T-cell (primary cell): ENCODE data around the gene DIP2C. TPM values are rescaled to one million over a fixed set of nuclear protein-coding genes. Genes with fewer than 3 reads are reported as not detected.
"Not testable (repeated sequence)": the region's sequence is repeated elsewhere in the genome, so short reads cannot be mapped to it uniquely, and the experiment has no call there.

Experiments used
- ATAC-seq, 4 experiments: fragments of 200-7000 bp in 3 of 4; fragments of 150-1000 bp in 1 of 4; cut with Tn5 transposase; replicated peaks in 1 of 4; 1 replicate in 3 of 4; 2 replicates in 1 of 4; pipeline ENCODE4 v1.10.0; 2021; ENCODE audit warnings: moderate library complexity in 3 of 4, mild to moderate bottlenecking in 2 of 4, moderate number of reproducible peaks in 1 of 4
- CTCF ChIA-PET, 2 donors: fragments of 300-600 bp; sonication (Branson Sonifier 250); formaldehyde crosslinking; loops; one replicate each; lab custom pipeline; 2022; ENCODE audit warnings: antibody characterized with exemption in 2 of 2; lab: Charles Lee
- POLR2A ChIA-PET, 2 donors: fragments of 300-600 bp; sonication (Branson Sonifier 250); formaldehyde crosslinking; loops; one replicate each; lab custom pipeline; 2022; ENCODE audit warnings: antibody characterized with exemption in 2 of 2; lab: Charles Lee
- DNase-seq, 35 experiments: peaks; one replicate each; pipeline versions ENCODE4 v3.0.0 to v3.0.0-alpha.2; 2013 to 2023
- H3K27ac ChIP-seq: one replicate; pipeline ENCODE4 v1.5.1; 2013; ENCODE audit warnings: low read length
- H3K27me3 ChIP-seq, 2 experiments: replicated peaks in 1 of 2; 1 replicate in 1 of 2; 2 replicates in 1 of 2; pipeline versions ENCODE4 v1.6.1 to v1.7.0; 2013; ENCODE audit warnings: low read length in 1 of 2, mixed read lengths in 1 of 2; ENCODE audit not compliant: control insufficient read depth in 2 of 2, insufficient read depth in 2 of 2; ENCODE audit errors: extremely low read depth in 1 of 2
- H3K36me3 ChIP-seq, 2 donors: 1 replicate in 1 of 2; 2 replicates in 1 of 2; pipeline versions ENCODE4 v1.6.1 to v1.7.0; 2013; ENCODE audit warnings: low read length in 1 of 2; ENCODE audit not compliant: control insufficient read depth in 2 of 2, insufficient read depth in 1 of 2; ENCODE audit errors: extremely low read depth in 1 of 2
- H3K4me1 ChIP-seq, 2 experiments: 1 replicate in 1 of 2; 2 replicates in 1 of 2; pipeline versions ENCODE4 v1.6.1 to v1.7.0; 2013; ENCODE audit warnings: low read length in 2 of 2, mixed read lengths in 1 of 2; ENCODE audit not compliant: insufficient read depth in 2 of 2, control insufficient read depth in 1 of 2; ENCODE audit errors: extremely low read depth in 1 of 2
- H3K4me3 ChIP-seq, 2 donors: 1 replicate in 1 of 2; 2 replicates in 1 of 2; pipeline versions ENCODE4 v1.5.1 to v1.7.0; 2013; ENCODE audit warnings: mild to moderate bottlenecking in 2 of 2, low read length in 1 of 2, moderate library complexity in 1 of 2; ENCODE audit not compliant: control insufficient read depth in 1 of 2; ENCODE audit errors: extremely low read depth in 1 of 2
- H3K9me3 ChIP-seq: 2 replicates; pipeline ENCODE4 v1.7.0; 2013
- H3K27ac Mint-ChIP-seq, 2 donors: one replicate each; pipeline ENCODE4 v1.8.0; 2020 to 2021; ENCODE audit warnings: mild to moderate bottlenecking in 2 of 2, mixed read lengths in 2 of 2
- H3K27me3 Mint-ChIP-seq, 2 donors: one replicate each; pipeline ENCODE4 v1.8.0; 2021 to 2022; ENCODE audit warnings: mixed read lengths in 2 of 2
- H3K36me3 Mint-ChIP-seq: one replicate; pipeline ENCODE4 v1.8.0; 2021; ENCODE audit warnings: mixed read lengths
- H3K4me1 Mint-ChIP-seq, 3 donors: one replicate each; pipeline ENCODE4 v1.8.0; 2020 to 2022; ENCODE audit warnings: mixed read lengths in 3 of 3, mild to moderate bottlenecking in 1 of 3
- H3K4me3 Mint-ChIP-seq, 3 donors: one replicate each; pipeline ENCODE4 v1.8.0; 2020 to 2022; ENCODE audit warnings: mild to moderate bottlenecking in 3 of 3, mixed read lengths in 3 of 3, moderate library complexity in 3 of 3
- H3K9me3 Mint-ChIP-seq, 3 donors: one replicate each; pipeline ENCODE4 v1.8.0; 2020 to 2022; ENCODE audit warnings: mixed read lengths in 3 of 3
- WGBS: methylation state at CpG from one replicate; pipeline ENCODE4 v1.1.5; 2013; ENCODE audit warnings: missing lambda C conversion rate; ENCODE audit not compliant: insufficient coverage; 5-methylcytosine and 5-hydroxymethylcytosine counted together
- total RNA-seq, 35 experiments: library from RNA in 6 of 35; stranded (reverse) in 6 of 35; fragments of 120-200 nt in 1 of 35; gene quantifications; one replicate each; pipeline versions ENCODE4 v1.2.1 to v1.2.4 and lab custom pipeline; 2013 to 2026

DIP2C gene
- total RNA-seq, 5 donors from 2014 or later (not counting 1 experiment from before 2014, with no cell fraction given), result 2.7 to 7.4 (median 4.5) TPM

GRCh38 chr10:427761-428519 is 261.5 kb downstream of the DIP2C start:
- ATAC-seq (no peak), DNase-seq (no peak)
- H3K27ac ChIP-seq, result no peak overlapping the region
- WGBS, result no CpG with 5 or more reads among the region's 9 CpGs
- H3K9me3 Mint-ChIP-seq, result peaks cover 0 to 6% (median 0%) of the 10 kb centered on the region in 3 donors
- H3K27me3 Mint-ChIP-seq, result peaks cover 0 to 3% of the 10 kb centered on the region in 2 donors
- H3K4me1 ChIP-seq, result peaks cover 0 to 2% of the 10 kb centered on the region in 2 experiments
- no peak overlapping the region for H3K27ac Mint-ChIP-seq
- H3K4me3 ChIP-seq, result no peak overlapping the region
- no peaks in the 10 kb centered on the region for H3K27me3 ChIP-seq
- no peaks in the 10 kb centered on the region for H3K36me3 ChIP-seq
- H3K4me3 Mint-ChIP-seq, result no peak overlapping the region
- H3K9me3 ChIP-seq, result no peaks in the 10 kb centered on the region
- POLR2A ChIA-PET, result no interaction called here
- H3K36me3 Mint-ChIP-seq, result no peaks in the 10 kb centered on the region
- peaks cover 8 to 25% (median 24%) of the 10 kb centered on the region in 3 donors for H3K4me1 Mint-ChIP-seq
- CTCF ChIA-PET, result interaction anchor here in 1 of 2 donors (0.6 kb wide), 1 partner anchor 32 kb away, joined by 6 read pairs; no protein-coding TSS in a partner anchor

- DNase-seq, POLR2A ChIA-PET, ATAC-seq, H3K36me3 ChIP-seq, H3K27me3 ChIP-seq, H3K27ac Mint-ChIP-seq, H3K4me3 Mint-ChIP-seq, H3K4me1 ChIP-seq, H3K4me3 ChIP-seq, H3K27ac ChIP-seq, H3K9me3 Mint-ChIP-seq, H3K9me3 ChIP-seq, H3K36me3 Mint-ChIP-seq, H3K27me3 Mint-ChIP-seq, CTCF ChIA-PET: not testable (repeated sequence)
- 95% methylated on average over 10 of the region's 12 CpGs for WGBS
- H3K4me1 Mint-ChIP-seq, result peaks cover 8 to 17% (median 12%) of the 10 kb centered on the region in 3 donors
Observed at GRCh38 chr10:425365-425764, 264.1 kb downstream of the DIP2C start.

GRCh38 chr10:424724-425123 is 264.7 kb downstream of the DIP2C start:
- ATAC-seq, H3K27ac ChIP-seq, POLR2A ChIA-PET, H3K9me3 Mint-ChIP-seq, CTCF ChIA-PET, H3K27me3 Mint-ChIP-seq, DNase-seq, H3K27ac Mint-ChIP-seq, H3K4me3 ChIP-seq, H3K9me3 ChIP-seq, H3K36me3 Mint-ChIP-seq, H3K27me3 ChIP-seq, H3K4me1 ChIP-seq, H3K36me3 ChIP-seq, H3K4me3 Mint-ChIP-seq: not testable (repeated sequence)
- WGBS, result no CpG with 5 or more reads among the region's 11 CpGs
- peaks cover 8 to 17% (median 12%) of the 10 kb centered on the region in 3 donors for H3K4me1 Mint-ChIP-seq

GRCh38 chr10:423178-423577 is 266.3 kb downstream of the DIP2C start:
- no peak for DNase-seq
- ChIA-PET CTCF (no interaction called here), POLR2A (no interaction called here)
- Histone ChIP-seq H3K4me3 (no peak overlapping the region), H3K36me3 (no peaks in the 10 kb centered on the region), H3K9me3 (no peaks in the 10 kb centered on the region), H3K27me3 (no peaks in the 10 kb centered on the region), H3K4me1 (peaks cover 0 to 2% of the 10 kb centered on the region in 2 experiments), H3K27ac (no peak overlapping the region)
- WGBS, result 75% methylated on average over 6 of the region's 7 CpGs
- Mint-ChIP-seq H3K36me3 (peaks cover 8% of the 10 kb centered on the region), H3K27ac (no peak overlapping the region), H3K27me3 (peaks cover 0 to 3% of the 10 kb centered on the region in 2 donors), H3K9me3 (no peaks in the 10 kb centered on the region), H3K4me3 (no peak overlapping the region), H3K4me1 (peaks cover 8 to 15% (median 12%) of the 10 kb centered on the region in 3 donors)
- ATAC-seq, result no peak

- ChIA-PET POLR2A (no interaction called here), CTCF (no interaction called here)
- WGBS, result 83% methylated on average over 14 of the region's 14 CpGs
- peaks cover 8% of the 10 kb centered on the region for H3K36me3 Mint-ChIP-seq
- no peak overlapping the region for H3K4me3 Mint-ChIP-seq
- H3K4me1 Mint-ChIP-seq, result peaks cover 8 to 15% (median 12%) of the 10 kb centered on the region in 3 donors
- Histone ChIP-seq H3K27ac (no peak overlapping the region), H3K4me3 (no peak overlapping the region), H3K4me1 (peaks cover 0 to 2% of the 10 kb centered on the region in 2 experiments), H3K36me3 (no peaks in the 10 kb centered on the region), H3K9me3 (no peaks in the 10 kb centered on the region), H3K27me3 (no peaks in the 10 kb centered on the region)
- H3K27me3 Mint-ChIP-seq, result peaks cover 0 to 3% of the 10 kb centered on the region in 2 donors
- H3K27ac Mint-ChIP-seq, result no peak overlapping the region
- DNase-seq (no peak), ATAC-seq (no peak)
- no peaks in the 10 kb centered on the region for H3K9me3 Mint-ChIP-seq
Observed at GRCh38 chr10:422675-423074, 266.8 kb downstream of the DIP2C start.

- no peak for ATAC-seq
- no peaks in the 10 kb centered on the region for H3K27me3 ChIP-seq
Observed at GRCh38 chr10:422241-422640, 267.2 kb downstream of the DIP2C start.

More at GRCh38 chr10:422241-422640, 267.2 kb downstream of the DIP2C start:
- peaks cover 8 to 15% (median 12%) of the 10 kb centered on the region in 3 donors for H3K4me1 Mint-ChIP-seq
- 73% methylated on average over 10 of the region's 11 CpGs for WGBS
- H3K27me3 Mint-ChIP-seq, result peaks cover 0 to 3% of the 10 kb centered on the region in 2 donors
- peaks cover 8% of the 10 kb centered on the region for H3K36me3 Mint-ChIP-seq
- POLR2A ChIA-PET, result no interaction called here
- no peak overlapping the region for H3K27ac Mint-ChIP-seq
- CTCF ChIA-PET, result no interaction called here
- Histone ChIP-seq H3K4me3 (no peak overlapping the region), H3K9me3 (no peaks in the 10 kb centered on the region), H3K4me1 (peaks cover 0 to 2% of the 10 kb centered on the region in 2 experiments), H3K36me3 (no peaks in the 10 kb centered on the region), H3K27ac (no peak overlapping the region)
- H3K4me3 Mint-ChIP-seq, result no peak overlapping the region
- DNase-seq, result no peak
- no peaks in the 10 kb centered on the region for H3K9me3 Mint-ChIP-seq
